GM19468 (cell line): ENCODE results near the gene CDSN.
"Not testable (repeated sequence)": the region's sequence is repeated elsewhere in the genome, so short reads cannot be mapped to it uniquely, and the experiment has no call there.

Experiments used
- ATAC-seq: cut with Tn5 transposase; IDR thresholded peaks from one replicate; pipeline ENCODE4 v1.9.1; 2021; ENCODE audit warnings: mild to moderate bottlenecking, moderate library complexity, moderate number of reproducible peaks; ENCODE audit not compliant: unreplicated experiment; ENCODE audit errors: extremely low read depth

Gene CDSN

GRCh38 chr6:31090275-31090972 is 29.8 kb downstream of the CDSN start:
- ATAC-seq = no peak

GRCh38 chr6:31087494-31088089 is 32.7 kb downstream of the CDSN start:
- ATAC-seq = no peak

- no peak for ATAC-seq
Measured at GRCh38 chr6:31086788-31087440, 33.3 kb downstream of the CDSN start.

GRCh38 chr6:31083742-31084354 is 36.4 kb downstream of the CDSN start:
- ATAC-seq = no peak

GRCh38 chr6:31081872-31082271 is 38.4 kb downstream of the CDSN start:
- ATAC-seq = no peak

GRCh38 chr6:31079656-31080261 is 40.5 kb downstream of the CDSN start:
- ATAC-seq = no peak

- no peak for ATAC-seq
Measured at GRCh38 chr6:31076611-31077010, 43.6 kb downstream of the CDSN start.

GRCh38 chr6:31075528-31075927 is 44.7 kb downstream of the CDSN start:
- ATAC-seq = no peak

- no peak for ATAC-seq
Measured at GRCh38 chr6:31074401-31074800, 45.8 kb downstream of the CDSN start.

- ATAC-seq = no peak
Measured at GRCh38 chr6:31070711-31071197, 49.5 kb downstream of the CDSN start.

GRCh38 chr6:31068669-31069340 is 51.4 kb downstream of the CDSN start:
- ATAC-seq = no peak

- ATAC-seq = not testable (repeated sequence)
Measured at GRCh38 chr6:31067891-31068668, 52.2 kb downstream of the CDSN start.

GRCh38 chr6:31067028-31067427 is 53.2 kb downstream of the CDSN start:
- not testable (repeated sequence) for ATAC-seq

- ATAC-seq = no peak
Measured at GRCh38 chr6:31065556-31065955, 54.7 kb downstream of the CDSN start.
